H1 (cell line): ENCODE data around the gene RARB. TPM values are rescaled to one million over a fixed set of nuclear protein-coding genes. Genes with fewer than 3 reads are reported as not detected.

Source experiments
- CTCF ChIA-PET: fragments of 300-600 bp; sonication (Branson Sonifier 250); formaldehyde crosslinking; loops from one replicate; lab custom pipeline; 2021; ENCODE audit not compliant: partially characterized antibody; lab: Charles Lee
- POLR2A ChIA-PET: fragments of 300-600 bp; sonication (Branson Sonifier 250); formaldehyde crosslinking; loops from one replicate; lab custom pipeline; 2021; ENCODE audit warnings: inconsistent platforms; ENCODE audit not compliant: partially characterized antibody; lab: Charles Lee
- DNase-seq, 2 experiments: peaks; one replicate each; pipeline versions ENCODE4 v3.0.0 to v3.0.0-alpha.2; 2010 to 2022; ENCODE audit warnings: low spot score in 2 of 2, low read depth in 1 of 2, mixed read lengths in 1 of 2
- FAIRE-seq: peaks from 2 replicates; lab custom pipeline; 2011; peaks lifted over from hg19 to GRCh38; lab: Jason Lieb, UNC
- H2AFZ ChIP-seq: 2 replicates; pipeline ENCODE4 v1.8.1; 2012; ENCODE audit warnings: low read length, inconsistent platforms
- H2AK5ac ChIP-seq: 2 replicates; pipeline ENCODE4 v1.6.1; 2013; ENCODE audit warnings: low read depth, low read length
- H2BK120ac ChIP-seq: replicated peaks from 2 replicates; pipeline ENCODE3; 2013; ENCODE audit warnings: low read depth, low read length, inconsistent platforms
- H2BK12ac ChIP-seq: 2 replicates; pipeline ENCODE4 v1.6.1; 2013; ENCODE audit warnings: low read depth, low read length
- H2BK15ac ChIP-seq: 2 replicates; pipeline ENCODE4 v1.6.1; 2013; ENCODE audit warnings: low read length
- H2BK20ac ChIP-seq: 2 replicates; pipeline ENCODE4 v1.6.1; 2013; ENCODE audit warnings: low read length
- H2BK5ac ChIP-seq: 2 replicates; pipeline ENCODE4 v1.6.1; 2013; ENCODE audit warnings: low read depth, low read length
- H3K14ac ChIP-seq: 2 replicates; pipeline ENCODE4 v1.6.1; 2013; ENCODE audit warnings: inconsistent platforms; ENCODE audit not compliant: insufficient read length
- H3K18ac ChIP-seq: 2 replicates; pipeline ENCODE4 v1.6.1; 2013; ENCODE audit warnings: low read length; ENCODE audit errors: extremely low read depth
- H3K23ac ChIP-seq: 2 replicates; pipeline ENCODE4 v1.6.1; 2013; ENCODE audit warnings: inconsistent platforms; ENCODE audit not compliant: insufficient read length
- H3K23me2 ChIP-seq: 2 replicates; pipeline ENCODE4 v1.6.1; 2013; ENCODE audit warnings: low read depth, low read length
- H3K27ac ChIP-seq: 2 replicates; pipeline ENCODE4 v1.6.1; 2011; ENCODE audit warnings: low read depth, low read length, inconsistent platforms
- H3K27me3 ChIP-seq, 4 experiments: replicated peaks in 1 of 4; 1 replicate in 1 of 4; 2 replicates in 3 of 4; pipeline versions ENCODE4 v1.6.1 to v1.8.1; 2011 to 2013; ENCODE audit warnings: low read length in 3 of 4, mild to moderate bottlenecking in 3 of 4, inconsistent platforms in 2 of 4, mixed read lengths in 2 of 4, moderate library complexity in 1 of 4; ENCODE audit not compliant: control insufficient read depth in 3 of 4, insufficient read depth in 3 of 4; ENCODE audit errors: extremely low read depth in 1 of 4
- H3K36me3 ChIP-seq, 4 experiments: 2 replicates each; pipeline versions ENCODE4 v1.6.1 to v1.8.1; 2011 to 2013; ENCODE audit warnings: mild to moderate bottlenecking in 4 of 4, low read length in 3 of 4, moderate library complexity in 2 of 4, control low read depth in 1 of 4, inconsistent platforms in 1 of 4; ENCODE audit not compliant: insufficient read depth in 4 of 4, control insufficient read depth in 2 of 4
- H3K4ac ChIP-seq: replicated peaks from 2 replicates; pipeline ENCODE3; 2013; ENCODE audit warnings: low read length, low read depth, mixed read lengths, inconsistent platforms; ENCODE audit not compliant: insufficient read length
- H3K4me1 ChIP-seq, 4 experiments: replicated peaks in 1 of 4; 1 replicate in 1 of 4; 2 replicates in 3 of 4; pipeline versions ENCODE4 v1.6.1 to v1.8.1; 2011 to 2013; ENCODE audit warnings: low read length in 3 of 4, inconsistent platforms in 2 of 4, mixed read lengths in 1 of 4; ENCODE audit not compliant: insufficient read depth in 4 of 4, control insufficient read depth in 3 of 4
- H3K4me2 ChIP-seq, 2 experiments: 2 replicates each; pipeline versions ENCODE4 v1.6.1 to v1.8.1; 2011 to 2013; ENCODE audit warnings: low read depth in 2 of 2, low read length in 2 of 2, control low read depth in 1 of 2, inconsistent platforms in 1 of 2, mild to moderate bottlenecking in 1 of 2; ENCODE audit not compliant: insufficient read depth in 1 of 2
- H3K4me3 ChIP-seq, 4 experiments: fragments of 200-600, 300-600 bp in 1 of 4; sonication (generic), shearing (Covaris generic), sonication (Bioruptor Twin) in 1 of 4; 2 replicates each; pipeline versions ENCODE4 v1.5.1 to v1.8.1; 2011 to 2016; ENCODE audit warnings: low read length in 4 of 4, low read depth in 3 of 4, control low read depth in 2 of 4, inconsistent platforms in 2 of 4, mild to moderate bottlenecking in 2 of 4, mixed read lengths in 1 of 4, moderate library complexity in 1 of 4; ENCODE audit not compliant: insufficient read depth in 2 of 4; ENCODE audit errors: extremely low read depth in 1 of 4
- H3K56ac ChIP-seq: replicated peaks from 2 replicates; pipeline ENCODE3; 2013; ENCODE audit warnings: low read depth, mild to moderate bottlenecking, mixed read lengths, low read length, inconsistent platforms; ENCODE audit not compliant: insufficient read length
- H3K79me1 ChIP-seq: 2 replicates; pipeline ENCODE4 v1.6.1; 2013; ENCODE audit warnings: low read depth, low read length, control low read depth
- H3K79me2 ChIP-seq, 2 experiments: 2 replicates each; pipeline versions ENCODE4 v1.6.1 to v1.8.1; 2012 to 2013; ENCODE audit warnings: low read length in 2 of 2, mild to moderate bottlenecking in 2 of 2, inconsistent platforms in 1 of 2; ENCODE audit not compliant: insufficient read depth in 2 of 2, control insufficient read depth in 1 of 2
- H3K9ac ChIP-seq, 4 experiments: replicated peaks in 1 of 4; 1 replicate in 1 of 4; 2 replicates in 3 of 4; pipeline versions ENCODE4 v1.6.1 to v1.8.1; 2011 to 2013; ENCODE audit warnings: low read depth in 3 of 4, low read length in 3 of 4, control low read depth in 2 of 4, mild to moderate bottlenecking in 2 of 4, moderate library complexity in 2 of 4, inconsistent platforms in 1 of 4; ENCODE audit errors: extremely low read depth in 1 of 4
- H3K9me3 ChIP-seq, 2 experiments: 2 replicates each; pipeline versions ENCODE4 v1.6.1 to v1.8.1; 2012 to 2013; ENCODE audit warnings: mild to moderate bottlenecking in 2 of 2, moderate library complexity in 2 of 2, control low read depth in 1 of 2, inconsistent platforms in 1 of 2, low read depth in 1 of 2, low read length in 1 of 2, mixed read lengths in 1 of 2; ENCODE audit not compliant: insufficient read depth in 2 of 2
- H4K20me1 ChIP-seq, 2 experiments: replicated peaks in 1 of 2; 2 replicates each; pipeline versions ENCODE3 to v1.8.1; 2011 to 2013; ENCODE audit warnings: inconsistent platforms in 2 of 2, low read length in 2 of 2, mild to moderate bottlenecking in 1 of 2; ENCODE audit not compliant: insufficient read depth in 2 of 2, control insufficient read depth in 1 of 2
- H4K5ac ChIP-seq: 2 replicates; pipeline ENCODE4 v1.6.1; 2013; ENCODE audit warnings: low read length, low read depth, mixed read lengths, inconsistent platforms; ENCODE audit not compliant: insufficient read length
- H4K8ac ChIP-seq: 2 replicates; pipeline ENCODE4 v1.8.0; 2013; ENCODE audit warnings: mild to moderate bottlenecking, moderate library complexity, low read length, inconsistent platforms; ENCODE audit not compliant: insufficient read depth; ENCODE audit errors: extremely low read depth
- H4K91ac ChIP-seq: replicated peaks from 2 replicates; pipeline ENCODE3; 2013; ENCODE audit warnings: low read length, mixed read lengths, inconsistent platforms; ENCODE audit not compliant: insufficient read length
- ASH2L ChIP-seq: fragments of 200-600, 300-600 bp; sonication (generic); IDR thresholded peaks from one replicate; pipeline ENCODE4 v1.7.1; 2017; ENCODE audit warnings: low read length
- CREB1 ChIP-seq: IDR thresholded peaks from 2 replicates; pipeline ENCODE4 v1.6.1; 2012; ENCODE audit warnings: inconsistent platforms
- CTCF ChIP-seq, 3 experiments: IDR thresholded peaks; 1 replicate in 2 of 3; 2 replicates in 1 of 3; pipeline versions ENCODE4 v1.5.1 to v1.6.1; 2011; ENCODE audit warnings: low read length in 3 of 3, mild to moderate bottlenecking in 3 of 3, inconsistent platforms in 2 of 3, low read depth in 1 of 3, moderate library complexity in 1 of 3; ENCODE audit not compliant: insufficient read depth in 1 of 3; ENCODE audit errors: control extremely low read depth in 1 of 3
- FOSL1 ChIP-seq: IDR thresholded peaks from 2 replicates; pipeline ENCODE4 v1.6.1; 2011; ENCODE audit warnings: mild to moderate bottlenecking, low read depth, low read length, moderate library complexity; ENCODE audit not compliant: insufficient read depth
- JUND ChIP-seq: IDR thresholded peaks from 2 replicates; pipeline ENCODE4 v1.6.1; 2011; ENCODE audit warnings: mild to moderate bottlenecking, improper control_type of control experiment, low read length
- KDM5A ChIP-seq: fragments of 200-600 bp; IDR thresholded peaks from 2 replicates; pipeline ENCODE4 v1.7.1; 2012; ENCODE audit warnings: mild to moderate bottlenecking, low read length, inconsistent platforms, mixed read lengths
- MAX ChIP-seq: IDR thresholded peaks from 2 replicates; pipeline ENCODE4 v1.6.1; 2012; ENCODE audit warnings: inconsistent platforms
- RAD21 ChIP-seq, 2 experiments: IDR thresholded peaks in 1 of 2; conservative IDR thresholded peaks in 1 of 2; 2 replicates each; pipeline ENCODE4 v1.6.1; 2011; ENCODE audit warnings: low read depth in 2 of 2, low read length in 2 of 2, improper control_type of control experiment in 1 of 2, inconsistent platforms in 1 of 2, mild to moderate bottlenecking in 1 of 2, moderate library complexity in 1 of 2
- SIN3A ChIP-seq, 2 experiments: IDR thresholded peaks in 1 of 2; conservative IDR thresholded peaks in 1 of 2; 2 replicates each; pipeline ENCODE4 v1.6.1; 2011 to 2012; ENCODE audit warnings: low read length in 2 of 2, improper control_type of control experiment in 1 of 2, low read depth in 1 of 2, mild to moderate bottlenecking in 1 of 2
- SP1 ChIP-seq: IDR thresholded peaks from 2 replicates; pipeline ENCODE4 v1.6.1; 2011; ENCODE audit warnings: low read depth, low read length
- SP4 ChIP-seq: IDR thresholded peaks from 2 replicates; pipeline ENCODE4 v1.6.1; 2012; ENCODE audit warnings: low read length, inconsistent platforms
- TAF1 ChIP-seq: IDR thresholded peaks from 2 replicates; pipeline ENCODE4 v1.6.1; 2011; ENCODE audit warnings: mild to moderate bottlenecking, low read depth, low read length
- WGBS, 2 experiments: shearing (Covaris generic) in 1 of 2; methylation state at CpG; one replicate each; pipeline versions ENCODE4 v1.1.6 to v1.1.7; 2013 to 2015; ENCODE audit warnings: low lambda C conversion rate in 2 of 2, mixed read lengths in 2 of 2, inconsistent platforms in 1 of 2, low coverage in 1 of 2, missing lambda C conversion rate in 1 of 2; ENCODE audit not compliant: insufficient replicate concordance in 2 of 2, insufficient coverage in 1 of 2, insufficient read length in 1 of 2; ENCODE audit errors: extremely low coverage in 1 of 2, missing lambda C conversion rate in 1 of 2; 5-methylcytosine and 5-hydroxymethylcytosine counted together
- polyA plus RNA-seq, 7 experiments: library from polyadenylated mRNA; depleted of rRNA in 3 of 7; stranded (reverse) in 5 of 7; unstranded in 2 of 7; fragments of >200 nt in 5 of 7; fragments of 200-250 nt in 2 of 7; gene quantifications; 1 replicate in 5 of 7; 2 replicates in 1 of 7; 4 replicates in 1 of 7; pipeline versions ENCODE4 v1.2.1 to v1.2.3, GENCODE V29; 2011 to 2013; ENCODE audit warnings: missing spikeins in 2 of 7, mixed read lengths in 2 of 7
- total RNA-seq: library from RNA; stranded (reverse); fragmentation: NEBNext Ultra II Directional; extraction: Animal tissue kit (Norgen Biotek cat#: 25700); gene quantifications from 2 replicates; pipeline ENCODE4 v1.2.1, GENCODE V29; 2021

The RARB gene
- total and polyA plus RNA-seq, 2 of the 8 experiments (the other 6 are each of a cell fraction or from before 2014, with no cell fraction given): 0.15 to 0.22 TPM

- H3K9ac ChIP-seq: no peak overlapping the region
- H3K4me3 ChIP-seq: no peak overlapping the region
- H3K9me3 ChIP-seq: no peaks in the 10 kb centered on the region
- H3K14ac ChIP-seq: no peak overlapping the region
- H3K27ac ChIP-seq: no peak overlapping the region
- H2BK12ac ChIP-seq: no peak overlapping the region
- no peak overlapping the region for H4K5ac ChIP-seq
- ChIA-PET CTCF (interaction anchor here (1.4 to 7.0 kb wide), 2 partner anchors 9 to 13 kb away, joined by 4 to 44 read pairs; no protein-coding TSS in a partner anchor), POLR2A (no interaction called here)
- no peak overlapping the region for H2BK20ac ChIP-seq
- no peaks in the 10 kb centered on the region for H4K20me1 ChIP-seq
- H2BK15ac ChIP-seq: no peak overlapping the region
- no peak overlapping the region for H3K4me2 ChIP-seq
- no peak overlapping the region for H3K56ac ChIP-seq
- no peak overlapping the region for H3K18ac ChIP-seq
- H3K4me1 ChIP-seq: no peaks in the 10 kb centered on the region
- no peak overlapping the region for H4K8ac ChIP-seq
- H2BK120ac ChIP-seq: no peak overlapping the region
- no peak overlapping the region for H3K23ac ChIP-seq
- H3K79me1 ChIP-seq: no peaks in the 10 kb centered on the region
- no peaks in the 10 kb centered on the region for H3K36me3 ChIP-seq
- no peak for DNase-seq
- H3K27me3 ChIP-seq: no peaks in the 10 kb centered on the region
- H2AFZ ChIP-seq: no peak overlapping the region
- H3K4ac ChIP-seq: no peak overlapping the region
- H2AK5ac ChIP-seq: no peak overlapping the region
- H3K23me2 ChIP-seq: no peaks in the 10 kb centered on the region
- FAIRE-seq: no peak
- no peak overlapping the region for H2BK5ac ChIP-seq
- no peak overlapping the region for H4K91ac ChIP-seq
- no peaks in the 10 kb centered on the region for H3K79me2 ChIP-seq
- WGBS, 2 experiments: 98% methylated on average over 3 of the region's 3 CpGs; no CpG with 5 or more reads in 1 of the 2 experiments
- TF ChIP-seq FOSL1: no peak
- no peak for TF ChIP-seq RAD21 (IDR thresholded peaks at IDR 0.05 in 1 of 2, conservative IDR thresholded peaks at IDR 0.05 in 1 of 2; ENCODE audit: low read depth in 2 of 2, low read length in 2 of 2)
- TF ChIP-seq SIN3A (conservative IDR thresholded peaks at IDR 0.05 in 1 of 2, IDR thresholded peaks at IDR 0.05 in 1 of 2; ENCODE audit: low read depth in 1 of 2, low read length in 2 of 2): no peak
- TF ChIP-seq SP4: no peak
- no peak for TF ChIP-seq KDM5A
- TF ChIP-seq CTCF (IDR thresholded peaks at IDR 0.05; ENCODE audit: control extremely low read depth in 1 of 3, insufficient read depth in 1 of 3, low read depth in 1 of 3, low read length in 3 of 3): no peak
- no peak for TF ChIP-seq MAX
- TF ChIP-seq CREB1: no peak
- TF ChIP-seq TAF1: no peak
- TF ChIP-seq SP1: no peak
- TF ChIP-seq ASH2L: no peak
- TF ChIP-seq JUND: no peak
Measured at GRCh38 chr3:25581823-25582222, 153.8 kb downstream of the RARB start.
